Nephron (organoid): ENCODE results near the gene CCL27.

ENCODE experiments used
- H3K27ac Mint-ChIP-seq, 3 experiments: 2 replicates each; pipeline ENCODE4 v1.8.0; 2020; ENCODE audit warnings: mixed read lengths in 3 of 3, mild to moderate bottlenecking in 2 of 3, moderate library complexity in 1 of 3
- H3K27me3 Mint-ChIP-seq: 2 replicates; pipeline ENCODE4 v1.8.0; 2021; ENCODE audit warnings: low read depth, mild to moderate bottlenecking, moderate library complexity, mixed read lengths
- H3K36me3 Mint-ChIP-seq: 2 replicates; pipeline ENCODE4 v1.8.0; 2020; ENCODE audit warnings: low read depth, mixed read lengths
- H3K4me1 Mint-ChIP-seq: 2 replicates; pipeline ENCODE4 v1.8.0; 2020; ENCODE audit warnings: mixed read lengths
- H3K4me3 Mint-ChIP-seq, 3 experiments: 2 replicates each; pipeline ENCODE4 v1.8.0; 2020; ENCODE audit warnings: mild to moderate bottlenecking in 3 of 3, mixed read lengths in 3 of 3, moderate library complexity in 2 of 3
- H3K9me3 Mint-ChIP-seq: 2 replicates; pipeline ENCODE4 v1.8.0; 2020; ENCODE audit warnings: mixed read lengths
- CTCF ChIP-seq, 3 experiments: fragments of 200-600 bp; sonication (generic); IDR thresholded peaks; one replicate each; pipeline ENCODE4 v1.5.0; 2021; ENCODE audit warnings: antibody characterized with exemption in 3 of 3; ENCODE audit not compliant: unreplicated experiment in 3 of 3

CCL27 gene

GRCh38 chr9:34627716-34628655 is 34.5 kb downstream of the CCL27 start:
- Mint-ChIP-seq H3K4me1 (peaks cover 9% of the 10 kb centered on the region), H3K27ac (no peak overlapping the region), H3K9me3 (no peaks in the 10 kb centered on the region), H3K36me3 (no peaks in the 10 kb centered on the region), H3K4me3 (peak overlapping the region; percentile 78 to 80 (median 79)), H3K27me3 (peaks cover 85% of the 10 kb centered on the region)
- TF ChIP-seq CTCF (IDR thresholded peaks at IDR 0.05; ENCODE audit: unreplicated experiment in 3 of 3), result no peak

- TF ChIP-seq CTCF (IDR thresholded peaks at IDR 0.05; ENCODE audit: unreplicated experiment in 3 of 3), result no peak
- no peak overlapping the region for H3K27ac Mint-ChIP-seq
- H3K4me3 Mint-ChIP-seq, result peak overlapping the region in 2 of 3 experiments; percentile 7 to 35
- no peaks in the 10 kb centered on the region for H3K9me3 Mint-ChIP-seq
- H3K36me3 Mint-ChIP-seq, result no peaks in the 10 kb centered on the region
- H3K27me3 Mint-ChIP-seq, result peaks cover 78% of the 10 kb centered on the region
- H3K4me1 Mint-ChIP-seq, result peaks cover 15% of the 10 kb centered on the region
These were observed 37.3 kb downstream of the CCL27 start for GRCh38 chr9:34625186-34625486.

GRCh38 chr9:34624475-34625185 is 37.8 kb downstream of the CCL27 start:
- H3K4me1 Mint-ChIP-seq, result peaks cover 20% of the 10 kb centered on the region
- H3K27ac Mint-ChIP-seq, result no peak overlapping the region
- TF ChIP-seq CTCF (IDR thresholded peaks at IDR 0.05; ENCODE audit: unreplicated experiment in 3 of 3), result no peak
- no peaks in the 10 kb centered on the region for H3K36me3 Mint-ChIP-seq
- peaks cover 73% of the 10 kb centered on the region for H3K27me3 Mint-ChIP-seq
- no peaks in the 10 kb centered on the region for H3K9me3 Mint-ChIP-seq
- peak overlapping the region in 2 of 3 experiments; percentile 7 to 35 for H3K4me3 Mint-ChIP-seq

- Mint-ChIP-seq H3K4me1 (peaks cover 27% of the 10 kb centered on the region), H3K27me3 (peaks cover 65% of the 10 kb centered on the region), H3K4me3 (peak overlapping the region in 2 of 3 experiments; percentile 43 to 53), H3K36me3 (no peaks in the 10 kb centered on the region), H3K9me3 (no peaks in the 10 kb centered on the region), H3K27ac (no peak overlapping the region)
- TF ChIP-seq CTCF (IDR thresholded peaks at IDR 0.05; ENCODE audit: unreplicated experiment in 3 of 3), result no peak
These were observed 38.9 kb downstream of the CCL27 start for GRCh38 chr9:34623374-34624235.

GRCh38 chr9:34620061-34620994 is 42.1 kb downstream of the CCL27 start, which contains the start of gene DCTN3:
DCTN3 (minus strand) TSS chr9:34620495; CDS start chr9:34620464, 31 bp downstream.
- Mint-ChIP-seq H3K4me1 (peaks cover 20% of the 10 kb centered on the region), H3K27me3 (peaks cover 32% of the 10 kb centered on the region), H3K4me3 (peak within 1 kb of the TSS; percentile 90 to 96 (median 95)), H3K9me3 (no peaks in the 10 kb centered on the region), H3K36me3 (peaks cover 10% of the 10 kb centered on the region), H3K27ac (peak within 1 kb of the TSS; percentile 14 to 65 (median 25))
- TF ChIP-seq CTCF (IDR thresholded peaks at IDR 0.05; ENCODE audit: unreplicated experiment in 3 of 3), result no peak
